CD14-positive monocyte (primary cell): ENCODE results near the gene EMILIN3. TPM values are rescaled to one million over a fixed set of nuclear protein-coding genes. Genes with fewer than 3 reads are reported as not detected.

Experiments
- DNase-seq, 3 donors: peaks; one replicate each; pipeline ENCODE4 v3.0.0-alpha.2; 2011 to 2022
- H2AFZ ChIP-seq: 2 replicates; pipeline ENCODE4 v1.6.0; 2012; ENCODE audit warnings: mild to moderate bottlenecking, low read depth, low read length, inconsistent platforms; ENCODE audit not compliant: insufficient read depth, poor library complexity, severe bottlenecking
- H3K27ac ChIP-seq, 2 donors: 1 replicate in 1 of 2; 2 replicates in 1 of 2; pipeline ENCODE4 v1.5.1; 2012 to 2013; ENCODE audit warnings: low read length in 2 of 2, control low read depth in 1 of 2, inconsistent platforms in 1 of 2, low read depth in 1 of 2, mild to moderate bottlenecking in 1 of 2
- H3K27me3 ChIP-seq, 2 donors: one replicate each; pipeline versions ENCODE4 v1.6.0 to v1.6.1; 2011 to 2013; ENCODE audit warnings: low read length in 2 of 2; ENCODE audit not compliant: control insufficient read depth in 2 of 2, insufficient read depth in 2 of 2
- H3K36me3 ChIP-seq, 2 donors: replicated peaks in 1 of 2; 1 replicate in 1 of 2; 2 replicates in 1 of 2; pipeline versions ENCODE4 v1.5.1 to v1.6.1; 2012 to 2013; ENCODE audit warnings: low read length in 2 of 2, control low read depth in 1 of 2, inconsistent platforms in 1 of 2, mild to moderate bottlenecking in 1 of 2; ENCODE audit not compliant: insufficient read depth in 2 of 2, control insufficient read depth in 1 of 2
- H3K4me1 ChIP-seq, 2 donors: 1 replicate in 1 of 2; 2 replicates in 1 of 2; pipeline versions ENCODE4 v1.5.1 to v1.6.1; 2012 to 2013; ENCODE audit warnings: low read length in 2 of 2, control low read depth in 1 of 2, inconsistent platforms in 1 of 2, mild to moderate bottlenecking in 1 of 2, moderate library complexity in 1 of 2; ENCODE audit not compliant: insufficient read depth in 2 of 2, control insufficient read depth in 1 of 2
- H3K4me2 ChIP-seq: replicated peaks from 2 replicates; pipeline ENCODE3; 2012; ENCODE audit warnings: low read length, moderate library complexity, mild to moderate bottlenecking; ENCODE audit not compliant: poor library complexity, severe bottlenecking; ENCODE audit errors: extremely low read depth
- H3K4me3 ChIP-seq, 3 experiments: fragments of 200-600 bp in 1 of 3; sonication (generic) in 1 of 3; replicated peaks in 1 of 3; 1 replicate in 2 of 3; 2 replicates in 1 of 3; pipeline ENCODE4 v1.5.1; 2011 to 2013; ENCODE audit warnings: low read length in 3 of 3, mild to moderate bottlenecking in 3 of 3, control low read depth in 2 of 3, low read depth in 2 of 3, inconsistent platforms in 1 of 3, moderate library complexity in 1 of 3
- H3K79me2 ChIP-seq: 2 replicates; pipeline ENCODE4 v1.6.0; 2012; ENCODE audit warnings: mild to moderate bottlenecking, control low read depth, inconsistent platforms, low read length, moderate library complexity; ENCODE audit not compliant: insufficient read depth
- H3K9ac ChIP-seq: 2 replicates; pipeline ENCODE4 v1.6.0; 2017; ENCODE audit warnings: low read length, mild to moderate bottlenecking; ENCODE audit not compliant: insufficient read depth, poor library complexity, severe bottlenecking
- H3K9me3 ChIP-seq, 2 donors: replicated peaks in 1 of 2; 1 replicate in 1 of 2; 2 replicates in 1 of 2; pipeline versions ENCODE4 v1.5.1 to v1.6.1; 2012 to 2013; ENCODE audit warnings: low read length in 2 of 2, control low read depth in 1 of 2; ENCODE audit not compliant: control insufficient read depth in 1 of 2, insufficient read depth in 1 of 2
- H4K20me1 ChIP-seq: 2 replicates; pipeline ENCODE4 v1.6.0; 2012; ENCODE audit warnings: mild to moderate bottlenecking, low read length, control low read depth, moderate library complexity; ENCODE audit not compliant: insufficient read depth
- H3K27ac Mint-ChIP-seq, 7 donors: one replicate each; pipeline ENCODE4 v1.8.0; 2020; ENCODE audit warnings: mild to moderate bottlenecking in 7 of 7, mixed read lengths in 7 of 7, moderate library complexity in 6 of 7, inconsistent platforms in 2 of 7
- H3K27me3 Mint-ChIP-seq, 3 donors: one replicate each; pipeline ENCODE4 v1.8.0; 2021 to 2022; ENCODE audit warnings: low read depth in 3 of 3, mild to moderate bottlenecking in 3 of 3, mixed read lengths in 3 of 3, moderate library complexity in 3 of 3, inconsistent platforms in 1 of 3
- H3K36me3 Mint-ChIP-seq, 2 donors: one replicate each; pipeline ENCODE4 v1.8.0; 2020; ENCODE audit warnings: mixed read lengths in 2 of 2, inconsistent platforms in 1 of 2, mild to moderate bottlenecking in 1 of 2
- H3K4me1 Mint-ChIP-seq: one replicate; pipeline ENCODE4 v1.8.0; 2020; ENCODE audit warnings: mild to moderate bottlenecking, mixed read lengths
- H3K4me3 Mint-ChIP-seq, 2 donors: one replicate each; pipeline ENCODE4 v1.8.0; 2020; ENCODE audit warnings: mild to moderate bottlenecking in 2 of 2, mixed read lengths in 2 of 2, moderate library complexity in 1 of 2
- H3K9me3 Mint-ChIP-seq, 7 donors: one replicate each; pipeline ENCODE4 v1.8.0; 2020 to 2022; ENCODE audit warnings: mixed read lengths in 7 of 7, mild to moderate bottlenecking in 6 of 7, moderate library complexity in 6 of 7, inconsistent platforms in 2 of 7
- CTCF ChIP-seq: fragments of 200-600 bp; IDR thresholded peaks from one replicate; pipeline ENCODE4 v1.8.0; 2022; ENCODE audit warnings: antibody characterized with exemption, mild to moderate bottlenecking
- WGBS: methylation state at CpG from one replicate; pipeline ENCODE4 v1.1.5; 2013; ENCODE audit warnings: missing lambda C conversion rate; ENCODE audit not compliant: insufficient coverage; 5-methylcytosine and 5-hydroxymethylcytosine counted together
- intact Hi-C, 2 donors: fragments of 100-400 bp; cut with micrococcal nuclease; formaldehyde crosslinking; loops; one replicate each; pipeline versions ENCODE4 v1.15.0 to v1.15.1; 2023
- polyA plus RNA-seq, 3 donors: library from polyadenylated mRNA; depleted of rRNA in 1 of 3; unstranded in 2 of 3; stranded (reverse) in 1 of 3; fragments of 300-500 nt in 2 of 3; fragments of >200 nt in 1 of 3; fragmentation: Illumina TruSeq in 2 of 3; gene quantifications; 1 replicate in 2 of 3; 2 replicates in 1 of 3; pipeline ENCODE4 v1.2.3, GENCODE V29; 2012 to 2021

Gene EMILIN3
- polyA plus RNA-seq, 3 donors: not detected

- DNase-seq: no peak
- Histone ChIP-seq H3K4me1 (peaks cover 13 to 14% of the 10 kb centered on the region in 2 donors), H2AFZ (no peak overlapping the region), H3K27ac (no peak overlapping the region), H3K4me2 (no peak overlapping the region), H3K79me2 (no peaks in the 10 kb centered on the region), H4K20me1 (no peaks in the 10 kb centered on the region), H3K27me3 (peaks cover 5 to 15% of the 10 kb centered on the region in 2 donors), H3K36me3 (no peaks in the 10 kb centered on the region), H3K4me3 (no peak overlapping the region), H3K9me3 (no peaks in the 10 kb centered on the region), H3K9ac (no peak overlapping the region)
- 97% methylated on average over 8 of the region's 9 CpGs for WGBS
- Mint-ChIP-seq H3K27ac (no peak overlapping the region), H3K36me3 (peaks cover 0 to 2% of the 10 kb centered on the region in 2 donors), H3K4me3 (no peak overlapping the region), H3K9me3 (no peaks in the 10 kb centered on the region), H3K4me1 (peaks cover 12% of the 10 kb centered on the region), H3K27me3 (peaks cover 18 to 40% (median 28%) of the 10 kb centered on the region in 3 donors)
- no peak for TF ChIP-seq CTCF
- intact Hi-C loops: loop anchor here in 1 of 2 donors (10.0 kb wide), 1 partner anchor 378 kb away; no protein-coding TSS in a partner anchor
Measured at GRCh38 chr20:41342474-41343464, 23.8 kb downstream of the EMILIN3 start.

GRCh38 chr20:41340327-41341055 is 26.1 kb downstream of the EMILIN3 start, which contains the start of gene LPIN3:
TSS of gene LPIN3 (plus strand) at chr20:41340821. CDS start at chr20:41345804, 4,983 bp downstream.
- H3K4me1 Mint-ChIP-seq: peaks cover 12% of the 10 kb centered on the region
- peak within 1 kb of the TSS in 1 of 3 experiments; percentile 56 for H3K4me3 ChIP-seq
- peak within 1 kb of the TSS; percentile 69 to 70 for H3K4me3 Mint-ChIP-seq
- 21% methylated on average over 24 of the region's 33 CpGs for WGBS
- peak within 1 kb of the TSS; percentile 50 for H2AFZ ChIP-seq
- no peaks in the 10 kb centered on the region for H3K9me3 ChIP-seq
- H3K27me3 Mint-ChIP-seq: peaks cover 19 to 49% (median 32%) of the 10 kb centered on the region in 3 donors
- no peaks in the 10 kb centered on the region for H3K9me3 Mint-ChIP-seq
- H3K79me2 ChIP-seq: no peaks in the 10 kb centered on the region
- H4K20me1 ChIP-seq: no peaks in the 10 kb centered on the region
- peak within 1 kb of the TSS in 1 of 7 donors; percentile 37 for H3K27ac Mint-ChIP-seq
- peak within 1 kb of the TSS; percentile 57 for H3K4me2 ChIP-seq
- DNase-seq: peak in 2 of 3 donors; percentile 7 to 28
- H3K4me1 ChIP-seq: peaks cover 13 to 14% of the 10 kb centered on the region in 2 donors
- no peak within 1 kb of the TSS for H3K9ac ChIP-seq
- peak; percentile 60 for TF ChIP-seq CTCF
- H3K36me3 Mint-ChIP-seq: peaks cover 0 to 2% of the 10 kb centered on the region in 2 donors
- no peak within 1 kb of the TSS for H3K27ac ChIP-seq
- peaks cover 5 to 20% of the 10 kb centered on the region in 2 donors for H3K27me3 ChIP-seq
- intact Hi-C loops: loop anchor here (1.0 to 10.0 kb wide), 2 partner anchors 167 to 376 kb away; no protein-coding TSS in a partner anchor
- H3K36me3 ChIP-seq: no peaks in the 10 kb centered on the region
